ENCODE results near the gene MOSPD2.

- TF ChIP-seq CTCF (IDR thresholded peaks at IDR 0.05) (no peak), POLR2A (IDR thresholded peaks at IDR 0.05) (no peak)
Observed at GRCh38 chrX:14932136-14932535, 58.9 kb downstream of the MOSPD2 start.

Measured in breast epithelium (tissue), 3 donors.